Daoy (cell line): ENCODE results near the gene PRMT7. TPM values are rescaled to one million over a fixed set of nuclear protein-coding genes. Genes with fewer than 3 reads are reported as not detected.
A peak's percentile ranks its signal among the peaks of the same experiment; 100 is the strongest.

Source experiments
- DNase-seq: peaks from one replicate; pipeline ENCODE4 v3.0.0-alpha.2; 2015; ENCODE audit warnings: low read depth
- total RNA-seq: library from RNA; depleted of rRNA; stranded (reverse); fragments of >200 nt; shearing (Covaris generic); gene quantifications from 2 replicates; pipeline ENCODE4 v1.2.3, GENCODE V29; 2014; rRNA removed

The PRMT7 gene
- total RNA-seq, 1 experiment from 2014 or later = 37.9 TPM

DNA sequence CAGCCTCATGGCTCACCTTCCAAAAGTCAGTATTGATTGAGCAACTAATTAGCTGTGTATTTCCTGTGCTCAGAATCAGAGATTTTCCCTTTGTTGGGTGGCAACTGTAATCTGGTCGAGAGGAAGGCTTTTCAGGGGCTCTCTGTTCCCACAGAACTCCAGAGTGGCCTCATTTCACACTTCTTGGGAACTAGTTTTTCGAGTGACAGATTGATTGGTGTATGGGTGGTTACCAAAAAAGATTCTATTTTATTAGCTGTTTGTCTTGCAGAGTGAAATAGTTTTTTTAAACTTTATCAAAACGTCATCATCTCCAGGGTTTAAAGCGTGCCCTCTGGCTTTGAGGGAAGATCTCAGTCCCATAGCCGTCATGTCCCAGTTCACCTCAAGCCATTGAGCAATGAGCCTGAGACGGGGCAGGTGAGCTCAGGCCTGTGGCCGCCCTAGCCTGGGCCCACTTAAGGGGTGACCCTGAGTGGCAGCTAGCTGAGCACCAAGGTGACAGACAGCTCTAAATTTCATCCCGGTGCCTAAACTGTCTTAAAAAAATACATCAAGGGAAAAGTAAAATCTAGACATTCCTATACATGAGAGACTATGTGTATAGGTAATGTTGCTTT lies 84.5 kb downstream of the PRMT7 start:
- no peak for DNase-seq

DNA sequence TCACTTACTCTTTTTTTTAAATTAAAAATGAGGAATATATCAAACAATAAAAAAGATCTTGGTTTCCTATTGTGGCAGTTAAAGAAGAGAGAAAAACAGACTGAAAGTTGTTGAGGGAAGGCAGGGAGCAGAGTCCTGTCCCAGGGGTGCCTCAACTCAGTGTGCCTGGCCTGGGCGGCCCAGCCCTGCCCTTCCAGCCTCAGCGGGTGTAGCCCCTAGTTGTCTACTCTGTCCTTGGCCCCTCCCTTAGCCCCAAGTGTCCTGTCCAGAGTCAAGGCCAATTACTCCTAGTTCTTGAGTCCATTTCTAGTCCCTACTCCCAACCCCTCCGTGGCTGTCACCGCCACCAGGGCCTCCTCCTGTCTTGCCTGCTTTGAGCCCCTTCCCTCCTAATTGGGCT lies 85.0 kb downstream of the PRMT7 start:
- no peak for DNase-seq

DNA sequence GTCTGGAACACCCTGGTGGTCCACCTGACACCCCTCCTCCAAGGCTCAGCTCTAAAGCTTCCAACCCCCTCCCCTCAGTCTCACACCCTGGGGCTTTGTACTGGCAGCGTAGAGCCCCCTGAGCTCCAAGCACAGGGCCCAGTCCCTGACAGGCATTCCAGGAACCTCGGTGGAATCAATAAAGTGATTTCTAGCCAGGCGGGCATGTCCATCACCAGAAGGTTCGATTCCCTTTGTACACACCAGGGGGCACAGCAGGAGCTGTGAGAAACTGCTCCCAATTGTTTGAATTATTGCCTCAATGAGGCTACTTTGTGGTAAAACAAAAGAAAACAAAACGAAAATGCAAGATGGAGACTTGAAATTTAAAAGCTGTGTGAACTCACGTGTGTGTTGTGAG lies 85.7 kb downstream of the PRMT7 start:
- DNase-seq = peak; percentile 19

DNA sequence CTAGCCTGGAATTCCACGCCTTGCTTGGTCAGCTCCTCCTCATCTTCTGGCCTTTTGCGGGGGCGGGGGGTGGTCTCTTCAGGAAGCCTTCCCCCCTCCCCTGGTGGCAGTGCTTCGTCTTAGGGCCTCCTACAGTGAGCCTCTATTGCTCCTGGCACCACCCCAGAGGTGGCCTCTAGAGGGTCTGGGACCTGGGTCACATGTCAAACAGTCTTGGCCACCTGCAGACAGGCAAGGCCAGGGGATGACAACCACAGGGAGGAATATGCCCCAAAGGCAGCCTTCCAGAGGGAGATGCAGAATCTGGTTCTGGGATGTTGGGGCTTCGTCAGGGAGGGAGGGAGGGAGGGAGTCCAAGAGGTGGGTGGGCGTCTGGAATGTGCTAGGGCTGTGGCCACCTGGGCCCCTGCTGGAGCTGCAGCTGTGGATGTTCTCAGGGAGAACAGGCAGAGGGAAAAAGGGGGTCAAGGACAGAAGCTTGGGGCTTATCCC lies 86.9 kb downstream of the PRMT7 start:
- DNase-seq = no peak

DNA sequence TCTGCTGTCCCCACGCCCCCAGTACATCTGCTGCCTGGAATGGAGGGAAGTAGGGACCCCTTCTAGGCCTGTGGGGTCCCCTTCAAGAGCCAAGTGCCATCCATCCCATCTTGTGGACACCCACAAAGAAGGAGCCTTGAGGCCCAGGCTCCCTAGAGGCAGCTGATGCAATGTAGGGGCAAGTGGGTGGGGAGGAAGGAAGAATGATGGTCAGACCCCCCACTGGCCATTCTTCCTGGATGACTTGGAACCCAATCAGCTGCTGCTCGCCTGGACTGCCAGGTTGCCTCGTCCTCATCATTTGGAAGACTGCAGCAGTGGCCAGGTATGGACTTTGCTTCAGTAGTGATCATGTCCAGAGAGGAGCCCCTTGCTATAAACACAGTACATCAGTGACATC lies 88.6 kb downstream of the PRMT7 start:
- peak; percentile 28 for DNase-seq

DNA sequence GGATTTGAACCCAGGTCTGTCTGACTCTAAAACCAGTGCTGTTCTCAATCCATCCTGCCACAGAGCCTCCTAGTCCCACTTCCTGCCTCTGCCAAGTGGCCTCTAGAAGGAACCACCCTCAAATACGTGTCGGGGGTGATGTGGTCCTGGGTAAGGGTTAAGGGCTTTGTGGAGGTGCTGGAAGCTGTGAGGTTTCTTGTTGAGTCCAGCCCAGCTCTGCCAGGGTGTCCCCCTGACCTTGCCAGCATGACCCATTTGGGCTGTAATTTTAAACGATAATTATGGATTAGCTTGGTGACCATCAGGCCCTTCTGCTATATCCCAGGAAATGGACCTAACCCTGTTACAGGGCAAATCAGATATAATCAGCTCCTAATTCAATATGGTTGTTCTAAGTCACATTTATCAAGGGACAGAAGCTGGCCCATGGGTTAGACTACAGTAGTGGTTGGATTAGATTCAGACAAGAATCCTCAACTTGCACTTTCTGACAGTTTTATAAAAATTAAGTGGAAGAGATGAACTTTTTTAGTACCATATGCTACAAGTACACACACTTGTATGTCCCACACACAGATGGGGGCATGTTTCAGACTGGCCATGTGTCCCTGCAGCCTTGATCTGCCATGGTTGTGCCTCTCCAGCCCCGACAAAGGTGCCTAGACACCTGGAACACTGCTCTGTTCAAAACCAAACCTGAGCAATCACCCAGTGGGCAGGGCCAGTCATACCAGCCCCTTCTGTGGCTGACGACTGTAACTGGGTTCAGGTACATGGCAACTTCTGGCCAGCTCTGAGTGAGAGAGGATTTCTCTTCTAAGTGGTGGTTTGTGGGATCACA lies 89.5 kb downstream of the PRMT7 start:
- no peak for DNase-seq

DNA sequence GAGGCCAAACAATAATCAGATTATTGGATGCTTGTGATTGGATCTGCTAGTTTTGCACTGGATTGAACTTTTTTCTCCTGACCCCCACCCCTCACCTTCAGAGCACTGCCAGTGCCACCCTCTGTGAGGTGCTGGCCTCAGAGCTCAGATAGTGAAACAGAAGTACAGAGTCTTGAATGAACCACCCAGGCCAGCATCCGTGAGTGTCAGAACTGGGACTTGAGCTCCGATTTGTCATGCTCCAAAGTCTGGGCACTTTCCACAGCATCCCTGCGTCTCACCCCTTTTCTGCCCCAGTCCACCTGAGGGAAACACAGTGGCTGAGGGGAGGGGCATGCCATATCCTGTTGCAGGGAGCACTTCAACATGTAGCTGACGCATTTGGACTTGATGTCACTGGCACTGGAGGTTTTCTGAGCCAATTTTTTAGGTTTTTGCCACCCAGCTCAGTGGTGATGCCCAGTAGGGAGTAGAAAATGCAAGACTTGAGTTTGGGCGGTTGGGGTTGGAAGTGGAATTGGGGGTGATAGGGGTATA lies 90.2 kb downstream of the PRMT7 start:
- no peak for DNase-seq

DNA sequence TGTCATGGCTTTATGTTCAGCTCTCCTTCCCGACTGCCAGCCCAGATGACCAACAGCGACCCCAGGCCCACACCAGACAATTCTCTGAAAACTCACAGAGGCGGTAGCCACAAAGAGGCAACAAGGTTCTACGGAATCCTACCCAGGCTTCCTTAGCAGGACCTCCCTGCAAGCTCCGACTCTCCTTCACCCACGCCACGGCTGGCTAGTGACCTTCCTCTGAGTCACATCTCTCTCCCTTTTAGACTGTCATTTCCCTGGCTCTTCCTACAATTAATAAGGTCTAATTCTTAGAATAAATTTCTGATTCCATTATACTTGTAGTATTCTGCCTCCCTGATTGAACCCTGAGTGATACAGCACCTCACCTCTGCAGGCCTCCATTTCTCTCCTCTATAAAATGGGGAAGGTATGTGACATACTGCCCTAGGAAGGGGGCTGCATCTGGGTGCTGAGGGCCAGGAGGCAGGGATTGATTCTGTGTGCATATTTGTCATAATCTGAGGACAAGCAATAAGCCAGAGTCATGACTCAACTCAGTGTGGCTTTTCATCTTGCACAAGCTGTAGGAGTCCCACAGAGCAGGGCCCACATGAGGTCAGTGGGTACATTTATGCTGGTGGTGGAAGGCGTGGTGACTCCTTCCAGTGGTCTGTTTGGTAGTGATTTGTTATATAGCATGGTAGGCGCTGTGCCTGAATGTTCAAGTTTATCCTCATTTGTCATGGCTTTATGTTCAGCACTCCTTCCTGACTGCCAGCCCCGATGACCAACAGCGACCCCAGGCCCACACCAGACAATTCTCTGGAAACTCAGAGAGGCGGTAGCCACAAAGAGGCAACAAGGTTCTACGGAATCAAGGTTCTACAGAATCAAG lies 91.3 kb downstream of the PRMT7 start:
- peak; percentile 42 for DNase-seq

DNA sequence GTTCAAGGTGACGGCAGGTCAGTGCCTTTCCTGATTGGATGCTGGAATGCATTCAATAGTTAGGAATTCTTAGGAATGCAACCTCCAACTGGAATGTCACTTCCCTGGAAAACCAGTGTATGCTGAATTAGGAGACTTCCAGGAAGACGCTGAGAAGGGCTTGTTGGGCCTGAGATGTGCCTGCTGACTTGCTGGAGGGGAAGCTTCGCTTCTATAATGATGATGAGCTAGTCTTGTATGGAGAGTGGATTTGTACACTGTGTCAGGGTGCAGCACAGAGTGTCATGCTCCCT lies 91.9 kb downstream of the PRMT7 start:
- DNase-seq = no peak

DNA sequence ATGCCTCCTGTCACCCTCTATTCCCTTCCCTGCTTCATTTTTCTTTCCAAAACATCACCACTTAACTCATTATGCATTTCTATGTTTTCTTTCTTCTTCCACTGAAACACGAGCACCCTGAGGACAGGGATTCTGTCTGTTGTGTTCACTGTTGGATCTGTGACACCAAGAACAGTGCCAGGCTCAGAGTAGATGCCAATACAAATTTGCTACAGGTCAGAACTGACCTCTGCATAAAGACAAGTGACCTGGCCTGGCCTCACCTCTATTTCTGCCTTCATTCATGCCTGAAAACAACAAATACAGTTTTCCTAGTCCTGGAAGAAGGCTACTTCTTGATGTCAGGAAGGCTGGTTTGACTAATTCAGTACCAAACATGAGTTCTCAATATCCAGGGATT lies 92.4 kb downstream of the PRMT7 start:
- DNase-seq = no peak

DNA sequence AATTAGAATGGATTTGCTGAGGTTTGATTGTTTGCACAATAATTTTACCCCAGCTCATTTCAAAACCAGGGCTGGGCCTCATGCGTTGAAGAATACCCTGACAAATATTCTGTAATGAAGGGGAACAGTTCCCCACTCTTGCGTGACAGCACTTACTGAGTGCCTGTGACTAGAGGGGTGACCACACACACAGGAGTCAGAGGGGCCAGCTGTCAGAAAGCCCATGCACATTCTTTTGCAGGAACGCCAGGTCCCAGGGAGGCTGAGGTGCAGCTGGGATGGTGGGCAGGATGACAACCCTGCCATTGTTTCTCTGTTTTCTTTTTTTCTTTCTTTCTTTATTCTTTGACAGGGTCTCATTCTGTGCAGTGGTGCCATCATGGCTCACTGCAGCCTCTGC lies 92.9 kb downstream of the PRMT7 start:
- DNase-seq = no peak

DNA sequence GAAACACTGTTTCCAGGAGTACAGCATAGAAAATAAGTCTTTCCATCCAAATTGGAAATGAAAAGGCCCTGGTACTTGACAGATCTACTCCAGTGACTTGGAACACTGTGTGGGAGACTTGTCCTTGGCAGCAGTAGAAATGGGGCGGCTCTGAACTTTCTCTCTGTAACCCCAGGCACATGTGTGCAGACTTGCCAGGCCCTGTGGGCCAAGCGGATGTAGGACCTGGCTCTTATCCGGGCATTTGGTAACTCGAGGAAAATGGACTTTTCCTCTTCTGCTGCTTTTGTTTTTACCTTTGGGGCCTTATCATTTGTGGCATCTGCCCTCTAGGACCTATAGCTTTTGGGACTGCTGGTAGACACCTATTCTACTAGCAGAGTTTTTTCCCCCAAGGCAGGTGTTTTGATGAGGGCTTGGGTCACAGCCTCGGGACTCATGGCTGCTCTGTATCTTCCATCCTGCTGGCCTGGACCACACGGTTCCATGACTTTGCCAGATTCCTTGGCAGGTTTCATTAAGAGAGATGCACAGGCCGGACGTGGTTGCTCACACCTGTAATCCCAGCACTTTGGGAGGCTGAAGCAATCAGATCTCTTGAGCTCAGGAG lies 94.0 kb downstream of the PRMT7 start:
- DNase-seq = no peak

DNA sequence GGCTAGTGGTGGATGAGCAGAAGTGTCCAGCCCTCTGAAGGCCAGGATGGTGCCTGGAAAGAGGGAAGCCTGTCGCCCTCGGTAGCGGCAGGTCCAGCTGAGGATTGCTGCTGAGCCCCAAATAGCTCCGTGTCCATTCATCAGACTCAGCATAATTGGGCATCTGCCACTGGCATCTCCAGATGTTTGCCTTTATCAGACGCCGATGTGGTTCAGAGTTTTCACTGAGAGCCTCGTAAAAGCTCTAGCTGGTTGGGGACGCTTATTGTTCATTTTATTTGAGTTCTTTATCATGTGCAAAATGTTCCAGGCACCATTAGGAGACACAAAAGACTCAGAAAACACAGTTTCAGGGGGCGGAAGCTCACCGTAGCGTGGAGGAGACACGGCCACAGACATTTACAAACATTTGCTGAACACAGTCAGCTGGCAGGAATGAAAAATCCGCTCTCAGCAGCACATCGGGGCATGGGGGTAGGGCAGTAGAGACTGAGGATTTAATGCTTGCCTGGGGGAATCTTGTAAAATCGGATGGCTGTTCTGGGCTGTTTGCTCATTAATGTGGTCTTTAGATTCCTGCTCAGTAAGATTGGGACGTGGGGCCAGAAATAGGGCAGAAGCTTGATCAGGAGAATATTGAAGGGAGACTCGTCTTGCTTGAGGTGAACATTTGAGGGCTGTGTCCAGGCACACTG lies 95.8 kb downstream of the PRMT7 start:
- no peak for DNase-seq

Other genes with a start within 250 kb of the PRMT7 start
- 11.1 and 12.1 TPM in 2 replicates for gene NFATC3, start 225.6 kb upstream of the PRMT7 start, total RNA-seq
- gene ESRP2, start 74.9 kb upstream of the PRMT7 start, total RNA-seq = under 0.01 TPM in 1 of 2 replicates, not detected in the other
- gene PLA2G15, start 65.6 kb upstream of the PRMT7 start, total RNA-seq = 11.9 and 17.8 TPM in 2 replicates
- gene SLC7A6, start 46.5 kb upstream of the PRMT7 start, total RNA-seq = 18.3 and 30.1 TPM in 2 replicates
- 6.6 and 6.7 TPM in 2 replicates for gene SLC7A6OS, start 73 bp upstream of the PRMT7 start, total RNA-seq
- gene SMPD3, start 137.5 kb downstream of the PRMT7 start, total RNA-seq = 0.17 TPM in 1 of 2 replicates, not detected in the other
- 10.9 and 12.1 TPM in 2 replicates for gene ZFP90, start 228.3 kb downstream of the PRMT7 start, total RNA-seq